Urothelium cell line (cell line): ENCODE results near the gene SLC12A4.
"Not testable (repeated sequence)": the region's sequence is repeated elsewhere in the genome, so short reads cannot be mapped to it uniquely, and the experiment has no call there.

Source experiments
- DNase-seq: peaks from one replicate; pipeline ENCODE4 v3.0.0; 2011; ENCODE audit warnings: low spot score, mixed read lengths
- FAIRE-seq: peaks from 2 replicates; lab custom pipeline; 2011; peaks lifted over from hg19 to GRCh38; lab: Jason Lieb, UNC

Gene SLC12A4

DNA sequence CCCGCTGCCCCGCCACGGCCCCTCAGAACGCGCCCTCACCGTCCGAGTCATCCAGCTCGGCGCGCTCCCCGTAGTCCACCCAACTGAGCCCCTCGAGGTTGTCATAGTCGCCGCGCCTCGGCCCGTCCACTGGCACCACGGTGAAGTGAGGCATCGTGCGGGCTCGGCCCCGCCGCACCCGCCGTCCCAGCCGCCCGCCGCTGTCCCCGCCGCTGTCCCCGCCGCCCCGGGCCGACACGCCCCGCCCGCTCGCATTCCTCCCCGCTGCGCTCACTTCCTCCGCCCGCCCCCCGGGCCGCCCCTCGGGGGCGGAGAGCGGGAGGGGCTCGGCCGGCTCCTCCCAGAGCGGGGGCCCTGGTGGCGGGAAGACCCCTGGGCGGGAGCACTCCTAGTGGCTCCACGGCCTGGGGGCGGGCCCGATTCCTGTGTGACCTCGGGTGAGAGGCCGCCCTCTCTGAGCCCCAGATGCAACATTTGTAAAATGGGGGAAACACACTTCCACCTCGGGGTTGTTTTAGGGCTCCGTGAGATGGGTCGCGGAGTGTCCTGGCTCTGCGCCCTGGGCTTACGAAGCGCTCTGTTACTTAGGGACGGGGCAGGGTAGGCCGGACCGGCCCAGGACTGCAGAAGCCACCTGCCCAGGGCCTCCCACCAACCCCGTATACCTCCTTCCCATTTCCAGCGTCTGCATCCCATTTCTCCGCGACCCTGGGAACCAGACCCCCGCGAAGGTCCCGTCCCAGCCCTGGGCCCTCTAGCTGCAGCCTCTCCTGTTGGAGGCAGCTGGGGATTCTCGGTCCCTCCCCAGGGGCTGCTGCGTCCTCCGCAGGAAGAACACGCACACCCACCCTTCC, at the start of gene SLC12A4:
SLC12A4 (minus strand) TSS at position 238 of the 854 bp plus-strand sequence; CDS start at position 154, 84 bp downstream.
- peak; percentile 95 for DNase-seq
- no peak for FAIRE-seq

- no peak for FAIRE-seq
Observed at GRCh38 chr16:68015681-68016080, 47.2 kb upstream of the SLC12A4 start, which contains the start of gene DPEP2NB. Gene DPEP2NB, minus strand, starts transcription at chr16:68015911. Its CDS starts 141 bp downstream, at chr16:68015770.

DNA sequence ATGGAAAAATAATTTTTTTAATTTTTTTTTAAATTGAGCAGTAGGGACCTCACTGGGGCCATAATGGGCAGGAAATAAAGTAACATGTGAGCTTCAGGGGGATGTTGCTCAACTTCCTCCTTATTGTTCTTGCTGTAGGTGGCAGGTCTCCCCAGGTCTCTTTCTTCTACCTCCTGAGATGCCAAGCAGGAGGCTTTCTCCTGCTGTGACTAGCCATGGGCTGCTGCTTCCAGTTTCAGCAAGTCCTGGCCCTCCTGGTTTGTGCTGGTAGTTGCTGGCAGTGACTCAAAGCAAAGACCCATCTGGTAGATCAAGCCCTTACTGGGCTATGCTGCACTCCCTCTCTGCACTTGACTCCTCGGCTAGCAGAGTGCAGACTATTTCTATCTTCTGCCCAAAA, 45.0 kb upstream of the SLC12A4 start:
- no peak for FAIRE-seq
- DNase-seq, result no peak

More at GRCh38 chr16:68015681-68016080, 47.2 kb upstream of the SLC12A4 start, which contains the start of gene DPEP2NB:
- DNase-seq, result no peak

DNA sequence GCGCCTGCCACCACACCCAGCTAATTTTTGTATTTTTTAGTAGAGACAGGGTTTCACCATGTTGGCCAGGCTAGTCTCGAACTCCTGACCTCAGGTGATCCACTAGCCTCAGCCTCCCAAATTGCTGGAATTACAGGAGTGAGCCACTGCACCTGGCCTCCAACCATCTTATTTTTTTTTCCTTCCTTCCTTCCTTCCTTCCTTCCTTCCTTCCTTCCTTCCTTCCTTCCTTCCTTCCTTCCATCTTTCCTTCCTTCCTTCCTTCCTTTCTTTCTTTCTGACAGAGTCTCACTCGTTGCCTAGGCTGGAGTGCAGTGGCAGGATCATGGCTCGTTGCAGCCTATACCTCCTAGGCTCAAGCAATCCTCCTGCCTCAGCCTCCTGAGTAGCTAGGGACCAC, 41.4 kb upstream of the SLC12A4 start:
- DNase-seq, FAIRE-seq: not testable (repeated sequence)

- DNase-seq (no peak), FAIRE-seq (no peak)
Observed at GRCh38 chr16:68009157-68009735, 40.8 kb upstream of the SLC12A4 start.

DNA sequence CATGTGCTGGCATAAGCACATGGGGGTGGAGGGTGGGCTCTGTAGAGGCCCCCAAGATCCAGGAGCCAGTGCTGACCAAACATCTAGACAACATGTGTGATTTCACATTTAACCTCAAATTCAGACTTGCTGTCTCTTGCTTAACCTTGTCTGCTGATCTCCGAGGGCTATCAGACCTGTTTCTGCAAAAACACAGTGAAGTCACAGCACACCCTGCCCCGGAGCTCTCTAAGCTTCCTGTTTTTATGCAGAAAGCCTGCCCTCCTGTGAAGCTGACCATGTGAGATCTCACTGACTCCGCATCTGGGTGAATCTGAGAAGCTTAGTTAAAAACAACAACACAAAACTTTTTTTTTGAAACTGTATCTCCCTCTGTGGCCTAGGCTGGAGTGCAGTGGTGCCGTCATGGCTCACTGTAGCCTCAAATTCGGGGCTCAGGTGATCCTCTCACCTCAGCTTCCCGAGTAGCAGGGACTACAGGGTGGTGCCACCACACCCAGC, 37.4 kb upstream of the SLC12A4 start:
- FAIRE-seq (no peak), DNase-seq (no peak)

- DNase-seq (no peak), FAIRE-seq (no peak)
Observed at GRCh38 chr16:68005211-68005610, 36.8 kb upstream of the SLC12A4 start.

GRCh38 chr16:68003031-68003430, 34.6 kb upstream of the SLC12A4 start:
- no peak for FAIRE-seq
- no peak for DNase-seq

- no peak for DNase-seq
- FAIRE-seq, result no peak
Observed at GRCh38 chr16:68000450-68000849, 32.0 kb upstream of the SLC12A4 start.

DNA sequence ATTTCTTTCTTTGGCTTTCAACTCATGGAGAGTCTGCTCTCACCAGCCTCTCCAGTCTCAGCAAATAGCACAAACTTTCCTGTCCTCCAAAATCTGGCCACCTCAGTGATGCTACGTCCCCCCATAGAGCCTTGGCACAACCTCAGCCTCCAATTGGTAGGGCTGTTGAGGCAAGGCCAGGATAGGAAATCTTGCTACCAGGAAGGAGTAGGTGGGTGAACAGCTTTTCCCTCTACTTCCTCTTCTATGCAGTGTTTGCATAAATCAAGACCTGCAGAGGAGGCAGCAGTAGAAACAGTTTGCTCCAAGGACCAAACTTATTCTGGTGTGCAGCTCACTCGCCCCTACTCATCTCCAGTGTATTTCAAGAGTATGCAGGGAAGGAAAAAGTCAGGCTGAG, 31.5 kb upstream of the SLC12A4 start:
- DNase-seq (no peak), FAIRE-seq (no peak)

DNA sequence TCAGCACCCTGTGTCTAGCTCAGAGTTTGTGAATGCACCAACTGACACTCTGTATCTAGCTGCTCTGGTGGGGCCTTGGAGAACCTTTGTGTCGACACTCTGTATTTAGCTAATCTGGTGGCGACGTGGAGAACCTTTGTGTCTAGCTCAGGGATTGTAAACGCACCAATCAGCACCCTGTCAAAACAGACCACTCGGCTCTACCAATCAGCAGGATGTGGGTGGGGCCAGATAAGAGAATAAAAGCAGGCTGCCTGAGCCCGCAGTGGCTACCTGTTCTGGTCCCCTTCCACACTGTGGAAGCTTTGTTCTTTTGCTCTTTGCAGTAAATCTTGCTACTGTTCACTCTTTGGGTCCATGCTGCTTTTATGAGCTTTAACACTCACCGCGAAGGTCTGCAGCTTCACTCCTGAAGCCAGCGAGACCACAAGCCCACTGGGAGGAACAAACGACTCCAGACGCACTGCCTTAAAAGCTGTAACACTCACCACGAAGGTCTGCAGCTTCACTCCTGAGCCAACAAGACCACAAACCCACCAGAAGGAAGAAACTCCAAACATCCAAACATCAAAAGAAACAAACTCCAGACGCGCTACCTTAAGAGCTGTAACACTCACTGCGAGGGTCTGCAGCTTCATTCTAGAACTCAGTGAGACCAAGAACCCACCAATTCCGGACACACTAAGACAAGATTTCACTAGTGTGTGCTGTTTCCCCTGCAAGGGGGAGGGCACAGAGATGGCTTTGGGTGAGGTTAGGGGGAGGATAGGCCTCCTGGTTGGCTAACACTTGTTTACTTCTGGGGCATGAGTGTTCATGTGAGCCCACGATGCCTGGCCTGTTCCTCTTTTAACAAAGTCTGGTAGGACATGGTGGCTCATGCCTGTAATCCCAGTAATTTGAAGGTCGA, 30.6 kb upstream of the SLC12A4 start, which contains the start of gene DPEP2:
DPEP2 (minus strand) TSS at position 706 of the 910 bp plus-strand sequence. CDS start 6,272 bp downstream, outside the sequence.
- not testable (repeated sequence) for DNase-seq, FAIRE-seq

GRCh38 chr16:67998231-67998778, 29.9 kb upstream of the SLC12A4 start:
- FAIRE-seq, DNase-seq: not testable (repeated sequence)

- no peak for FAIRE-seq
- DNase-seq, result no peak
Observed at GRCh38 chr16:67996666-67997065, 28.2 kb upstream of the SLC12A4 start.

- FAIRE-seq (no peak), DNase-seq (no peak)
Observed at GRCh38 chr16:67995423-67995822, 27.0 kb upstream of the SLC12A4 start.

GRCh38 chr16:67994040-67994408, 25.6 kb upstream of the SLC12A4 start:
- not testable (repeated sequence) for FAIRE-seq, DNase-seq

DNA sequence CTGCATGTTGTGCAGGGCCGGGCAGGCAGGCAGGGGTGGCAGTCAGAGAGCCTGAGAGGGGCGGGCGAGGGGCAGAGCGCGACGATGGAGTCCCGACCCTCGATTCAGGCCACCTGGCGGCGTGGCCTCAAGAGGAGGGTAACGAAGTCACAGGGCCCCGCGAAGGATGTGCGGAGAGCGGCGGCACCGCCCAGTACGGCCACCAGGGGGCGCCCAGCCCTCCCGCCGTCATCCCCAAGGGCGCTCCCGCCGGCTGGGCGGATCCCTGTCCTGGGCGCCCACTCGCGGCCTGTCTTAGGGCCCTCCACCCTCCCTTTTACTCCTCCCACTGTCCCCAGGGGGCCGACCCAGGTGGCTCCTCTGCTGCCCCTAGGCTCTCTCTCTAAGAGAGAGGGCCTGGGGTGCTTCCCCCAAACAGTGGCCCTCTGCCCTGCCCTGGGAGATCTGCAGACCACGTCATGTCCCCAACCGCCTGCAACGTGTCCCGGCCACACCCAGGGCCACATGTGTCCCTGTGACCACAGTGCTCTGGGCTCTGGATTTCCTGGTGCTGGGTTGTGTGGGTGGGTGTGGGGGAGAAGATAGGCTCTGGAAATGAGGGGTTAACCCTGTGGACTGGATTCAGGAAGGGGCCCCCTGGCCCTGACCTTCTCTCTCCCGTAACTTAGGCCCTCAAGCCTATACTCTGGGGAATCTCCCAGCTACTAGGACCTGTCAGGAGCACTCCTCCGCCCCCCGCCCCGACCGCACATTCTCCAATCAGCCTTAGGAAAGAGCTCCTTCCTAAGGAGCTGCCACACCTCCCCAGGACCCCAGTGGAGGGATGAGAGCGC, 25.0 kb upstream of the SLC12A4 start:
- FAIRE-seq (no peak), DNase-seq (peak; percentile 89)

- DNase-seq, result no peak
- FAIRE-seq, result no peak
Observed at GRCh38 chr16:67992661-67993206, 24.3 kb upstream of the SLC12A4 start.

- FAIRE-seq (no peak), DNase-seq (no peak)
Observed at GRCh38 chr16:67990018-67990386, 21.6 kb upstream of the SLC12A4 start.

DNA sequence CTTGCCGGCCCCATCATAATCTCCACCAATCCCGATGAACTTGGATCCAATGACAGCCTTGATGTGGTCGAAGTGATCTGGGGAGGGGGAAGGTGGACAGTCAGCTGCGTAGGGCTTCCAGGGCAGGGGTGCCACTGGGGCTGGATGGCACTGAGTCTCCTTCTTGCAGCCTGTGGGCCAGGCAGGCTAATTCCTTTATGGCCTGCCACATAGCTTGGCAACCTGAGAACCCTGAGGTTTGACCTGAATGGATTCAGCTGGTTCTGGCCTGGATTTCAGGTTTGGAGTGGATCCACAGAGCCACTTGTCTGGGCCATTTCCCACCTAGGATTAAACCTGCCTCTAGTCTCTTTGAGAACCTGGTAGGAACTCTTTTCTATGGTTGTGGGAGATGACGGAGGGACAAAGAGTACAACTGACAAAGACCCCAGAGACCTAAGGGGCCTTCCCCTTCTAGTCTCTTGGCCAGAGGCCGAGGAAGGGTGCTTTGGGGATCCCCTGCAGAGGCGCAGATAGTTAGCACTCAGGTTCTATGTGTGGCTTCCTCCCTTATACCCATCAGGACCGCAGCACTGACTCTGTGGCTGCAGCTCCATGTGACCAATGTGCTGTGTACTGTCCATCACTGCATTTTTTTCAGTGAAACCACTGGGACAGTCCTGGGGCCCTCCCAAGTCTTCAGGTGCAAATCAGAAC, 21.0 kb upstream of the SLC12A4 start:
- no peak for DNase-seq
- no peak for FAIRE-seq
